ENCODE results near the gene STX8.

The STX8 gene

DNA sequence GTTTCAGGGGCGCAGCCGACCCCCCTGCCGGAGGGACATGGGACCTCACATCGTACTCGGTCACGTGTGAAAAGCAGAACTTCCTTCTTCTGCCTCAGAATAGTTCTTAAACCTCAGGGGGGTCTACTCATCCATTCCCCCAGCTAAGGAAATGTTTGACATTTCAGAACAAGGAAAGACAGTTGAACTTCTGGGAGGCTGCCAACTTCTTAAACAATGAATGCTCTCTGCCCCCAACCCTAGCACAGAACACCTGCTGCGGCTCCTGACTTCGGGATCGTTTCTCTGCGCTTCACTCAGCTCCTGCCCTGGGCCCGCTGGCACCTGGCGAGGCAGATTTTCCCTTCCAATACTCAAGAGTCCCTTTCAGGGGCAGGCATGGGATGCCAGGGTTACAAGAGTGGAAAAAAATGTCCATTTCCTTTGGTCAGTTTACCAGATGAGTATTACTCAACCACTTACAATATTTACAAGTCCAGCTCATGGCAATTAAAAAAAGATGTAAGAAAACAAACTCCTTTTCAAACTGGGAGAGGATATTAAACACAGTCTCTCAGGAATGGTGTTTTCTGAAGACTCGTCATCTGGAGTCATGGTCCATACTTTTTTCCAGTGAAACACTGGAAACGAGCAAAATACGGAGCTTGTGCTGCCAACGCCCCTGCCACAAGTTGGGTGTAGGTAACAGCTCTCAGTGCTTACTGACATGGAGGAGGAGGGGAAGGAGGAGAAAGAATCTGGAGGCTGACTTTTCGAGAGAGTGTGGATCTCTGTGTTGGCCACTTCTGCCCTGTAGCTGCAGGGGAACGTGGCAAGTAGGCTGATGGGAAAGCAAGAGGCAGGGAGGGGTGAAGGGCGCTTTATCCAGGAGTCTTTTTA lies 318.6 kb downstream of the STX8 start:
- DNase-seq, result no peak

- DNase-seq, result no peak
These were observed 319.3 kb downstream of the STX8 start for GRCh38 chr17:9256361-9256750.

GRCh38 chr17:9255833-9256232 lies 319.8 kb downstream of the STX8 start:
- DNase-seq, result no peak

- no peak for DNase-seq
These were observed 320.8 kb downstream of the STX8 start for GRCh38 chr17:9254841-9255240.

- no peak for DNase-seq
These were observed 322.3 kb downstream of the STX8 start for GRCh38 chr17:9253308-9253707.

- no peak for DNase-seq
These were observed 324.3 kb downstream of the STX8 start for GRCh38 chr17:9251273-9251672.

GRCh38 chr17:9249245-9249953 lies 326.2 kb downstream of the STX8 start:
- DNase-seq, result no peak

GRCh38 chr17:9247401-9247938 lies 328.1 kb downstream of the STX8 start:
- no peak for DNase-seq

- DNase-seq, result no peak
These were observed 331.3 kb downstream of the STX8 start for GRCh38 chr17:9244066-9245052.

GRCh38 chr17:9242983-9243382 lies 332.6 kb downstream of the STX8 start:
- no peak for DNase-seq

- DNase-seq, result no peak
These were observed 333.1 kb downstream of the STX8 start for GRCh38 chr17:9242497-9242881.

DNA sequence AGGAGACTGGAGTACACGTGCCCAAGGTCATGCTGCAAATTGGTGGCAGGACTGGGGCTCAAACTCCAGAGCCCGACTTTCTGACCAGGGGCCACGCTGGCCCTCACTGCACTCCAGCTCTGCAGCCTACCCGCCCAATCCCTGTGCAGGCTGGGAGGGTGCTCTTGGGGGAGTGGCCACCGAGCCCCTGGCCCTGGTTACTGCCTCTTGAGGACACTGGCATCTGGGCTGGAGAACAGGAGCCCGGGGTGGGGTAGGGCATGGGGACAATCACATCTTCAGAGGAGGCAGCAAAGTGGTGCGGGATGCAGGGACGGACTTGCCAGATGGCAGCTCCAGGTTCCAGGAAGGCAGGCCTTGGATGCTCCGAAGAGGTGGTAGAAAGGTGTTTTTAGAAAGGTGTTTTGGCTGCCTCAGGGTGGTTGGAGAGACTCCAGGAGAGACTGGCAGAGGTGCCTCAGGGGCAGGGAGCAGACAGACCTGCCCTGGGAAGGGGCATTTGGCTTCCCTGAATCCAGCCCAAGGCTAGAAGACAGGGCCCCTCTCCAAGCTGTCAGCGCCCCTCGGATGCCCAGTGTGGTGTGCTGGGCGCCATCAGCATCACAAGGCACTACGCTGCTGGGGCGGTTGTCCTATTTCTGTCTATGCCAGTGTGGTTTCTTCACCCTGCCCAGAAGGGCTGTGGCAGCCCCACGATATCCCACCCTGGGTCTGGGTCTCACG lies 333.7 kb downstream of the STX8 start:
- no peak for DNase-seq

DNA sequence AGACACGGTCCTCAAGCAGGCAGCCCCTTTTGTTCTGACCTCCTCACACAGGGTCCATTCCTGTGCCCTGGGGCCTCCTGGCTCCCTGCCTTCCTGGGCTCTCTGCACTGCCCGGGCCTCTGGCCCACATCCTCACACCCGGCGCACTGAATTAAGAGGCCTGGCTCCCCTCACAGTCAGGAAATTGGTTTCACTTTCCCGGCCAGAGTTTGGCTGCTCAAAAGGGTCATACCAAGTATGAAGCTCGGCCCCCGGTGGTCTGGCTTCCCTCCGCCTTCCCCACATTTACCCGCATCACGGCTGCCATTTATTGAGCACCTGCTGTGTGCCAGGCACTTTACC lies 334.3 kb downstream of the STX8 start:
- no peak for DNase-seq

- DNase-seq, result no peak
These were observed 334.8 kb downstream of the STX8 start for GRCh38 chr17:9240659-9241370.

- peak; percentile 56 for DNase-seq
These were observed 335.6 kb downstream of the STX8 start for GRCh38 chr17:9239793-9240658.

- DNase-seq, result peak; percentile 14
These were observed 336.3 kb downstream of the STX8 start for GRCh38 chr17:9239246-9239792.

DNA sequence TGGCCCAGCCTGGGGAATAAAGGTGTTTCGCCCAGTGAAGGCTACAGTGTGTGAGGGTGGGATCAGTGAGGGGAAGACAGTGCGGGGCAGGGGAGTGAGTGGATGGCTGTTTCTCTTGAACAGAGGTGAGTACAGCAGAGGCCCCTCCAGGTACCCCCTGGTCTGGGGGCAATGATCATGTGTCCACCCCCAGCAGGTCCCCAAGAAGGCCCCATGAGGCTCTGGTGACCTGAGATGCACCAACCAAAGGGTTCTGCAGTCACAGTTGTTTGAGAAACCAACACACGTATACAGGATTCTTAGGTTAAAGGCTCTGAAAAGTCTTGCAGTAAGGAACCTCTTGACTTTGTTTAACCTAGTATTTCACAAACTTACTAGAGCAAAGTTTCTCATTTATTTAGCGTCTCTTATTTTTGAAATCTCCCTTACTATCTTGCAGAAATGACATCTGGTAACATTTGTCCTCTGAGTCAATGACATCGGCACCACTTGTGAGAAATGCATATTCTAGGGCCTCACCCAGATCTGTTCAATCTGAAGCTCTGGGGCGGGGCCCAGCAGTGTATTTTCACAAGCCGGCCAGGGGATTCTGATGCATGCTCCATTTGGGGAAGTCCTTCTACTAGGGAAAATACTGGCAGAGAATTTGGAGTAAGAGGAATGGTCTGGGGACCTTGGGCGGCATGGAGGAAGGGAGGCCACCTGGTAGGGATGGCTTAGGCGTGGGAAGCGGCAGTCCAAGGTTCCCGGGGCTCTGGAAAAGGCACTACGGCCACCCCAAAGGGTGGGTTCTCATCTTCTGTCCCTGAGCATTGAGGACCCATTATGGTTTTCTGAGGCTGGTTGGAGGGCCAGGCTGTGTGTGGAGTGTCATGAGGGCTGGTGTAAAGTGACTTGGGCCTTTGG lies 337.0 kb downstream of the STX8 start:
- no peak for DNase-seq

GRCh38 chr17:9237661-9238301 lies 337.8 kb downstream of the STX8 start:
- DNase-seq, result no peak

GRCh38 chr17:9237053-9237410 lies 338.6 kb downstream of the STX8 start:
- no peak for DNase-seq
